SK-N-SH (cell line): ENCODE results near the gene MYCBPAP.

Source experiments
- CTCF ChIP-seq: fragments of 200-600 bp; sonication (generic); IDR thresholded peaks from 2 replicates; pipeline ENCODE4 v1.6.1; 2017; ENCODE audit warnings: antibody characterized with exemption, mild to moderate bottlenecking, moderate library complexity
- GABPA ChIP-seq: IDR thresholded peaks from 2 replicates; pipeline ENCODE4 v1.4.0; 2012; ENCODE audit warnings: low read depth, mild to moderate bottlenecking
- JUND ChIP-seq: IDR thresholded peaks from 2 replicates; pipeline ENCODE4 v1.4.0; 2012
- POLR2AphosphoS5 ChIP-seq: IDR thresholded peaks from 2 replicates; pipeline ENCODE4 v1.6.1; 2012; ENCODE audit warnings: low read depth, low read length
- RCOR1 ChIP-seq: fragments of 150-350 bp; IDR thresholded peaks from 2 replicates; pipeline ENCODE4 v1.6.1; 2017; ENCODE audit warnings: antibody characterized with exemption, low read length
- REST ChIP-seq: IDR thresholded peaks from 2 replicates; pipeline ENCODE4 v1.6.1; 2012; ENCODE audit warnings: mild to moderate bottlenecking, low read depth, low read length, moderate library complexity
- USF2 ChIP-seq: fragments of 150-350 bp; IDR thresholded peaks from 2 replicates; pipeline ENCODE4 v1.6.1; 2017; ENCODE audit warnings: antibody characterized with exemption, low read length, low read depth, borderline replicate concordance

- TF ChIP-seq CTCF = no peak
- TF ChIP-seq JUND = no peak
- TF ChIP-seq RCOR1 = no peak
- no peak for TF ChIP-seq USF2
- TF ChIP-seq POLR2AphosphoS5 = no peak
- TF ChIP-seq REST = no peak
- TF ChIP-seq GABPA = no peak
These were observed 10.3 kb downstream of the MYCBPAP start for GRCh38 chr17:50518384-50519023.
